HG02973 (cell line): Measurements from ENCODE around the gene FLT3.
A peak's percentile ranks its signal among the peaks of the same experiment; 100 is the strongest.
"Not testable (repeated sequence)": the region's sequence is repeated elsewhere in the genome, so short reads cannot be mapped to it uniquely, and the experiment has no call there.

Experiments
- ATAC-seq: cut with Tn5 transposase; IDR thresholded peaks from one replicate; pipeline ENCODE4 v1.9.1; 2021; ENCODE audit warnings: moderate library complexity; ENCODE audit not compliant: unreplicated experiment

Gene FLT3

DNA sequence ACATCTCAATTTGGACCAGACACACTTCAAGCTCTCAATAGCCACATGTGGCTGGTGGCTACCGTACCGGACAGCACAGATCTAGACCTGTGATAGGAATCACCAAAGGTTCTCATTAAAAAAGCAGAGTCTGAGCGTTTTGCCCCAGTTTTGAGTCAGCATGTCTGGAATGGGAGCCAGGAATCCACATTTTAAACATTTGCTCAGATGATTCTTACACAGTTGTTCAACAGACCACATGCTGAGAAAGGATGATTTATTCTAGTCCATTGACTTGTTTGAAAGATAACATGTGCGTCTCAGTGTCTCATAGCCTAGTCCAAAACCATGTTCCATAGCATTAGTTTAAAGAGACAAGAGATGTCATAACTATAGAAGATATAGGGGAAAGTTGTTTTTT, 53.4 kb downstream of the FLT3 start:
- no peak for ATAC-seq

DNA sequence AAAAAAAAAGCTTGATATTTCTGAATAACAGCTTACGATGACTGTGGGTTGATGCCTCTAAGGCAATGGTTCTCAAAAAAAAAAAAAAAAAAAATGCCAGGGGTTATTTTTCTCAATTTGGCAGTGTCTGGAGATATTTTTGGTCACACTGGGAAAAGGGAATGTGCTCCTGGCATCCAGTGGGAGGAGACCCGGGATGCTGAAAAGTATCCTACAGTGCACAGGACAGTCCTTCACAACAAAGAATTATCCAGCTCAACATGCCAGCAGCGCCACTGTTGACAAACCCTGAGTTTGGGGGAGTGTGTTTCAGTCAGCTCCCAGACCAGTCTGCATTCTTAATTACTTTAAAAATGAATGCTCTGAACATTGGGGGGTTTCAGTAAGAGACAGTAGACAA, 54.5 kb downstream of the FLT3 start:
- no peak for ATAC-seq

DNA sequence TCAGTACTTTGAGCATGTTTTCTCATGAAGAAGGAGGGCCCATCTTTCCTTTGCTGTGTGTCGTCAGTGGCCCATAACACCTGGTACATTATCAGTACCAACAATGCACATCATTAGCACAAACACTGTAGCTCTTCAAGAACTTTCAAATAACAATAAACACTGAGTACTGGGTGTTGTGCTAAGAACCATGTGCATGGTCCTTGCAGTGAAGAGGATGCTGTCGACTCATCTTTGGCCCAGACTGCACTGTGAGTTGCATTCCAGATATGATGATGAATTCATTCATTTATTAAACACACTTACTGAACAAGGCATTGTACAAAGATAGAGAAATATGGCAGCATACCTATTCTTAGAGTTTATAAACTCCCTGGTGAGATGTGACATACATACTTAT, 55.8 kb downstream of the FLT3 start:
- ATAC-seq = no peak

DNA sequence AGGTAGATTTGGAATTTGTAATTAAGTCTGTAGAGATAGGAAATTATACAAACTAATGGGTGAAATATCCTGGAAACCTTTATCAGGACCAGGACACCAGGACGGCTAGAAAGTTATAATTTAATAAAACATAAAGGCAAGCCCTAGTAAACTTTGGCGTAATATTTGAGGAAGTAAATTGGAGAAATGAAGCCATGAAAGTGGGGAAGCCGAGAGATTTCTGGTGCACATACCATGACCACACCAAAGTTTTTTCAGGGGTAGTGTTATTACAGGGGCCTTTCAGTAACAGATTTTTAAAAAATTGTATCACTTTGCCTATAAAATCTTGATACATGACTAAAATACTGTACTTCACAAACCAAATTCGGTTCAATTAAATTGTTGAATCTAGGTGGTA, 57.2 kb downstream of the FLT3 start:
- no peak for ATAC-seq

DNA sequence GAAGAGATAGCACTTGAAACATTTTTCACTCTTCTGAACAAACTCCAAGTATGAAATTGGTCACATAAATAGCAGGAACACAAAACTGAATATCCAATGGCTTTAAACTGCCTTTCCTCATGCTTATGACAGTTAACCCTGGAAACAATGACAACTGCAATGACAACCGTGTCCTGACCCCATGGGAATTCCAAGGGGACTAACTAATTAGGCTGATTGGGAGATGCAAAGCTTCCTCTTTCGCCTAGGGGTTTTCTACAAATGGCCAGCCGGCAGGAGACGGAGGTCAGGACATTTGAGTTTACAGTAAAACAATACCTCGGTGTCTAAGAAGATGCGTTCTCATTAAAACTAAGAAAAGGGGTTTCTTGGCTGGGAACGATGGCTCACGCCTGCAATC, 58.9 kb downstream of the FLT3 start:
- no peak for ATAC-seq

DNA sequence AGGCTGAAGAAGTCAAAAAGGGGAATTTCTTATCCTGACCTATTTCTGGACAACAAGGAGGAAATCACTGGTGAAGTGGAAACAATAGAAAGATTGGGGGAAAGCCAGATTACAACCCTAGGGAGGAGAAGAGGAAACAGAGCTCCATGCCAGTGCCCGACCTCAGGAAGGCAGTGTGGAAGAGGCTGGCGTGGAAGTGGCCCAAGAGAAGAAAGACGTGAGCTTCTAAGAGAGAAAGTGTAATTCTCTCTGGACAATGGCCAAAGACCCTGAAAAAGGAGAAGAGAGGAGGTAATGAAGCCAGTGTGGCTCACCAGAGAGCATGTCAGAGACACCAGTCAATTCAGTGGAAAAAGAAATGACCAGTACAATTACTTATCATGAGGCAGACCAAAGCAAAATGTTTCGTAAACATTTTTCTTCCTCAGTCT, 59.3 kb downstream of the FLT3 start:
- no peak for ATAC-seq

DNA sequence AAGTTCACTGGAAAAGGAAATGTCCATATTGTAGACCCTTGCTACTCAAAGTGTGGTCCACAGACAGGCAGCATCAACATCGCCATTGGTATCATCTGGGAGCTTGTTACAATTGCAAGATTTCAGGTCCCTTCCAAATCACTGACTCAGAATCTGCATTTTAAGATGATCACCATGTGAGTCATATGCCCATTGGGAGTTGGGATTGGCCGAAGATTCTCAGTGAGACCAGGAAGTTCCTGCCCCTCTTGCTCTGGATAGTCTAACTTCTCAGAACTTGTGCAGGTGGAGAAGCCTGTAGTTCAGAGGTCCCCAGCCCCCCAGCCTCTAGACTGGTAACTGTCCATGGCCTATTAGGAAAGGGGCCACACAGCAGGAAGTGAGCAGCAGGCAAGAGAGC, 63.0 kb downstream of the FLT3 start:
- no peak for ATAC-seq

DNA sequence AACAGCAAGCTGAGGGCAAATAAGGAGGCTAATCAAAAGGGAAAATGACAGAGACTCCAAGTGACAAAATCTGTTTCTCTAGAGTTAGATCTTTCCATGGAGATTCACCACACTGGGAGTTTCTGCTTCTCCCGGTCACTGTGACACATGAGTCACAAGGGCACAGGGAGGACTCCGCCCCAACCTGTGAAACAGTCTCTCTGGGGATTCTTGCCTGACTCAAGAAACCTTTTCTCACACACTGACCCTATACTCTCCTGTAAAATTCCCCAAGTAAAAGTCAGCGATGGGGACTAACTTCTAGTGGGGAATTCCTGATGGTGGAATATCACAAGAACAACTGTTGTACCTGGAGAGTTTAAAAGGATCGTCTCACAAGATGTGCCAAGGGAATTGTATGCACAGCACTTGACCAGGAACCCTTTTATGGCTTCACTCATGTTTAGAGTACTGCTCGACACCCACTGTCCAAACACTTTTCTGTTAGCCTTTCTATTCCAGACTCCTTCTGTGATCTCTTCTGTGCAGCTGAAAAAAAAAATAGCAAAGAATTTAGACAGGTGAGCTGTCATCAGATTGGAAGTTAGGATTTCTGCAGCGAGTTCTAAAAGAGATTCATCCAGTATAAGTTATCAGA, 65.1 kb downstream of the FLT3 start:
- ATAC-seq = no peak

DNA sequence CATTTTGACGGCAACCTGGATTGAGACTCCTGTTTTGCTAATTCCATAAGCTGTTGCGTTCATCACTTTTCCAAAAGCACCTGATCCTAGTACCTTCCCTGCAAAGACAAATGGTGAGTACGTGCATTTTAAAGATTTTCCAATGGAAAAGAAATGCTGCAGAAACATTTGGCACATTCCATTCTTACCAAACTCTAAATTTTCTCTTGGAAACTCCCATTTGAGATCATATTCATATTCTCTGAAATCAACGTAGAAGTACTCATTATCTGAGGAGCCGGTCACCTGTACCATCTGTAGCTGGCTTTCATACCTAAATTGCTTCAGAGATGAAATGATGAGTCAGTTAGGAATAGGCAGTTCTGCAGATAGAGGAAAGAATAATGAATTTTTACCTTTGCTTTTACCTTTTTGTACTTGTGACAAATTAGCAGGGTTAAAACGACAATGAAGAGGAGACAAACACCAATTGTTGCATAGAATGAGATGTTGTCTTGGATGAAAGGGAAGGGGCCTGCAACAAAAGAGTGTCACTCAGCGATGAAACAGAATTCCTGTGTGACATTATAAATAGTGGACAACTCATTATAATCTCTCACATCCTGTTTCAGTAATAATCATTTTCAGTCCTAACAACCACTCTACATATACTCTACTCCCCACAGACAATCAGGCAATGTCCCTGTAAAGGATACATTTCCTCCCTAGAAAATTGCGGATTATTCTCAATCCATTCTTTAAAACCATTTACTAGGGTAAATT, 66.3 kb downstream of the FLT3 start:
- no peak for ATAC-seq

DNA sequence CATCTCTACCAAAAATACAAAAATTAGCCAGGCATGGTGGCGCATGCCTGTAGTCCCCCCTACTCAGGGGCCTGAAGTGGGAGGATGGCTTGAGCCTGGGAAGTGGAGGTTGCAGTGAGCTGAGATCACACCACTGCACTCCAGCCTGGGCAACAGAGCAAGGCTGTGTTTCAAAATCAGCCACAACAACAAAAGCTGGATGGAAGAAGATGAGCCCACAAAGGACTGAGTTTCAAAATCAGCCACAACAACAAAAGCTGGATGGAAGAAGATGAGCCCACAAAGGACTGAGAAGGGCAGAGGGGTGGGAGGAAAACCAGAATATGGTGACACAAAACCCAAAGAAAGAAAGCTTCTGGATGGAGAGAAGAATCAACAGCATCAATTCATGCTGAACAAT, 67.9 kb downstream of the FLT3 start:
- not testable (repeated sequence) for ATAC-seq

DNA sequence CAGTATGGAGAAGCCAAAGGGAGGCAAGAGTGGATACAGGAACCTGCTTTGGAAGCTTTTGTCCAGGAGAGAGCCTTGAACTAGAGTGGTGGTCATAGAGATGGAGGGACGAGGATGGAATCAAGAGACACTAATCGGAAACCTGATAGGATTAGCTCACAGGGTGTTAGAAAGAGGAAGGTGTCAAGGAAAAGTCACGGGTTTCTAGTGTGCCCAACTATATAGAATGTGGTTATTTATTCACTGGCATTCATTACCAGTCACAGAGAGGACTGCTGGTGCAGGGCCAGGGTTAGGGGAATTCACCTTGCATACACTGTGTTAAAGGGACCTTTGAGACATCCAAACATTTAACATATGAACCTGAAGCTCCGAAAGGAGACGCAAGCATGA, 68.5 kb downstream of the FLT3 start:
- no peak for ATAC-seq

DNA sequence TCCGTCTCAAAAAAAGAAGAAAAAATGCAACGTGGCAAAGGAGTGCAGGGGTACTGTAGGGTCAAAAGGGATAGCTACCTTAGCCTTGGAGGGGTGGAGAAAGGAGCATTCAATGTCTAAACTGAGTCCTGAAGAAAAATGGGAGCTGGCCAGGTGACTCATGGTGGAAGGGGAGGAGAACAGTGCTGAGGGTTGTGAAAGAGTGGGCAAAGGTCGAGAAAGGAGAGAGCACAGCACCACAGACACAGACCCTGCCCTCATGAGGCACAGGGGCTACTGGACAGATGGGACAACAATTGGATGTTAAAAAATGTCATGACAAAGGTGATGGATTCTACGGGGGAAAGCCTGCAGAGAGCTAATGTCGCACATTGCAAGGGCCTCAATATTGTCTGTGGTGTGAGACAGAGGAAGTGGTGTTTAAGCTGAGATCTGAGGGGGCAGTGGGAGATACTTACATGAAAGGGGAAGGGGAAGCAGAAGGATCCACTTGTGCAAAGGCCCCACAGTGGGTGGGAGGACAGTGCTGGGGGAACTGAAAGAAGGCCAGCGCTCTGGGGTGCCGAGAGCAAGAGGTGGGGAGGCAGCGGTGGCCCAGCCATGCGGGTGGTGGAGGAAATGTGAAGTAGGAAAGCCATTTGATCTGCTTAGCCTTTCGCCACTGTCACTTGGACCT, 69.0 kb downstream of the FLT3 start:
- no peak for ATAC-seq

DNA sequence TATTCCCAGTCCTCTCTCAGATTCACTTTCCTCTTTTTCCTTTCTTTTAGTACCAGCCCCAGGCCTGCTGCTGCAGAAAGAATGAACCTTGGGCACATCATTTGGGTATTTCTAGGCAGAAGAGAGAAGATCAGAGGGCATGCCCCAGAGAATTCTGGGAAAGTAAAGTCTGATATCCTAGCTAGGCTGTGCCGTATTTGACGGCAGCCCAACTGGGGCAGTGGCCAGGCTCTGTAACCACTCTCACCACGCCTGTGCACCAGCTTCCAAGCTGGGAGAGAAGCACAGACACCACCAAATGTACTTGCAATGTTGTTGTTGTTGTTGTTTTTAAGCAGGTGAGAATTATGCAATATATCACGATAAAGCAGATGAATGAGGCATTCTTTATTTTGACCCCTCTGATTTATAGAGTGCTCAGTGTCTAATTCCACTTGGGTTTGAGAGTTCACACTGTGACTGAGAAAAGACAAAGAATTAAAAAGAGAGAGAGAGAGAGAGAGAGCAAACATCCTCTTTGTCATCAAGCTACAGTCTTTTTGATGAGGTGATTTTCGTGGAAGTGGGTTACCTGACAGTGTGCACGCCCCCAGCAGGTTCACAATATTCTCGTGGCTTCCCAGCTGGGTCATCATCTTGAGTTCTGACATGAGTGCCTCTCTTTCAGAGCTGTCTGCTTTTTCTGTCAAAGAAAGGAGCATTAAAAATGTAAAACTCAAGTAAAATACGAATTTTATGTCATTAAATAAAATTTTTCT, 72.6 kb downstream of the FLT3 start:
- ATAC-seq = no peak

DNA sequence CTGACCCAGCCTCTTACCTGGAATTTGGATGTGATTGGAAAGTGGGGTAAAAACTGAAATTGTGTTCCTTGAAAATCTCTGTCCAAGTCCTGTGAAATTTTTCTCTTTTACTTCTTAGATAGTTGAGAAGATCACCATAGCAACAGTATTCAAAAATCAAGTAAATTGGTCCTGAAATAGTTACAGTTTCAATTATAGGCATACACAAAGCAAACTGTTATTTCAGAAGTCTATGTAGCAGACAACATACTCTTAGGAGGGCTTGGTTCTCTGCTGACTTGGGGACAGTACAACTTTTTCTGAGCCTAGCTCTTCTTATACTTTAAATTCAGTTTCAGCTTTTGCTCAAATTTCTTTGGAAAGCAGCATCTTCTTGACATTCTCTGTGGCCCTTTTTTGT, 73.3 kb downstream of the FLT3 start:
- ATAC-seq = no peak

DNA sequence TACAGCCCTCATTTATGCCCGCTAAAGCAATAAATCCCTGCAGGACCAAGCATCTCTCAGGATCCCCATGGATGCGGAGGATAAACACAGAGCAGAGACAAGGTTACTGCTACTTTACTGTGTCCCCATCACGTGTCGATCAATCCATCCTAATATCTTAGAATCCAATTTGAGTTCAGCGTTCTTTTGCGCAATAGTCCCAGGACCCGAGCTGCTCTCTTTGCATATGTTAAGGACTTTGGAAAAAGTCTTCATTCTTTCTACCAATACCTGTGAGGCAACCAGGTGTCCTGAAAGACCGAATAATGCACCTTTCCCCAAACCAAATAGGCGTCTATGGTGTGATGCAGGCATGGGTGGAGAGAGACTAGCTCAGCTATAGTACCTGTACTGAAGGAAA, 73.9 kb downstream of the FLT3 start:
- no peak for ATAC-seq

DNA sequence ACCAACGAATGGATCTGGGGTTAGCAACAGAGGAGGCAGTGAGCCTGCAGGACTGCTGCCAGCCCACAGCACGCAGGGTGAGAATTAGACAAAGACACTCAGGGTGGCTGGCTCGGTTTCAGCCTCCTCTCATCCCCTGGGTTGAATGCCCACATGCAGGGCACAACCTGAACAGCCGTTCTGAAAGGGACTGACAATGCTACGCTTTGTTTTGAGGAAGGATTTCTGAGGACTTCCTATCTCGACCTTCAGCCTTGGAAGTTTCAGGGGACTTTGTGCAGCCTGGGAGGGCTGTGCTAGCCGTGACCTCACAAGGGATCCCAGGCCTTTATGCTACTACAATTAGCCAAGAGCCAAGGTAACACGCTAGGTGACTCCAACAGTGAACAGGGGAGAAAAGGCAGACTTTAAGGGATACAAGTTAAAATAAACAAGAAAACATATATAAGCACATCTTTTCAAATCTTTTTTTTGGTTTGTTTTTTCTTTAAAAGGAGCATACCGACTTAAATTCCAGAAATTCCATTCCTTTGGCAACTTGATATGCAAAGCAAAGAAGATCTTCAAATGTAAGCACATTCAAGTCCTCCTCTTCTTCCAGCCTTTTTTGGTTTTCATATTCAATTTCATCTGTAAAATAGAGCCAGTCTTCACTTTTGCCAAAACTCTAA, 77.4 kb downstream of the FLT3 start:
- ATAC-seq = no peak

DNA sequence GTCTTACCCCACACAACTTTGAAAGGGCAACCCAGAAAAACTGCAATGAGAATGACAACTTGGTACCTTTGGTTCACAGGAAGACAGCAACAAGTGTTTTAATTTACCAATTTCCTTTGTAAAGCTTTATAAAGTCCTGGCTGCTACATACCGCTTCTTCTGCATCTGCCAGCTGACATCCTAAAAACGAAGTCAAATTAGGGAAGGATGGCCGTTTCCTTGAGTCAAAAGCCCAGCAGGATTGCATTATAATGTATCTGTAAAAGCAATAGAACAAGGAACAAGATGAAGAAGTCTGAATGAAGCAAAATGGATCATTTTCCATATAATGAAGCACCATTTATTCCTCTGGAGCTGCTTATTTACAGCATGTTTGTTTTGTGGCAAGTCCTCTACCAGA, 86.1 kb downstream of the FLT3 start:
- ATAC-seq = no peak

DNA sequence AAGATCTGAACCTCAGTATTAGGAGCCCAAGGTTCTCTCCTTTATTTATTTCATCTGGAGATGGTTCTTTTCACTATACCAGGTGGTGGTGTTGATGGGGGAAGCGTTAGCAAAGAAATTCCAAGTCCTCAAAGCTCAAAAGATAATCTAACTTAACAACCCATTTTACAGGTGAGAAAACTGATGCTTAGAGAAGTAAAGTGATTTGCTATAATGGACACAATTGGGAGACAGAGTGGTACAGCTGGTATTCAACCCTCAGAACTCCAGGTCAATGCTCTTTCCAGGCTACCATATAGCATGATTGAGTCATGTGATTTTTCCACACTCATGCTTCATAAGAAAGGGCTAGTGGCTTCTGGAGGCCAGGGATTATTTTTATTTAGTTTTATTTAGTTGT, 86.9 kb downstream of the FLT3 start:
- no peak for ATAC-seq

DNA sequence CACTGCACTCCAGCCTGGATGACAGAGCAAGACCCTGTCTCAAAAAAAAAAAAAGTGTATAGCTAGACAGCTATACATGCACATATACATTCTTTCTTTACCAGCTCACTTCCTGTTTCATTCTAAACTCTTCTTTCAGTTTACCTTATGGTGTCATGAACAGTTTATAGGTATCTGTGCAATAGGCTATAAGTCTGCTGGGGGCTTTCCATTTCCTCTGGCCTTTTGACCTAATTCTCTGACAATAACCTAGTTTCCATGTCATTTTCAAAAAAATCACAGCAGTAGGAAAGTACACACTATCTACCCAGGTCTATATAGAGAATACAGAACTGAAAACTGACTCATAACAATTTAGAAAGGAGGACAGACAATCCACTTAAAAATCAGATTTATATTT, 87.5 kb downstream of the FLT3 start:
- ATAC-seq = peak; percentile 81

DNA sequence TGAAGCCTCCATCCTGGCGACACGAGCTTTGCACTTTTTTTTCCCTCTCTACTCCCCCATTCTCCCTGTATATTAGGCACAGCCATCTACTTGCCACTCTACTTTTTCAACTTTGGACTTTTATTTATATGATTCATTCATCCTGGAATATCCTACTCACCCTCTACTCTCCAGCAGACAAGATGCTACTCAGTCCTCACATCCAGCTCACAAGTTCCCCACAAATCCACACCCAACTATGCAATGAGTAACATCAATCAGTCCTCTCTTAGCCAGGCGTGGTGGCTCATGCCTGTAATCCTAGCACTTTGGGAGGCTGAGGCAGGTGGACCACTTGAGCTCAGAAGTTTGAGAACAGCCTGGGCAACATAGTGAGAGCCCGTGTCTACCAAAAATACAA, 88.0 kb downstream of the FLT3 start:
- ATAC-seq = no peak

DNA sequence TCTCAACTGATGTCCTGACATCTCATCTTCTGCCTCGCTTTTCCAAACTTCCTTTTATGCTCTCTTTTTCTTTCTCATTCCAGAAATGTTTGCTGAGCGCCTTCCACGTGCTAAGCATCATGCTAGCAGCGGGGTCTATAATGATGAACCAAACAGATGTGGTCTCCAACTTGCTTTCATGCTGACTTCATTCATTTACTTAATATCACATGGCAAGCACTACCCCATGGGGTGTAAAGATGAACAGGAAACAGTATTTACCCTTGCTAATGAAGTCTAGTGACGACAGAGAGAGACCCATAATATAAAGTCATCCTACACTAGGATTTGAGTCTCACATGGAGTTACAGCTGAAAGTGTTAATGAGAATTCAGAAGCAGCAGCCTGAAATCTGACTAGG, 90.3 kb downstream of the FLT3 start:
- ATAC-seq = no peak
